GM21360 (cell line): Measurements from ENCODE around the gene IL36RN.

Experiments
- ATAC-seq: cut with Tn5 transposase; IDR thresholded peaks from one replicate; pipeline ENCODE4 v1.9.1; 2021; ENCODE audit warnings: mild to moderate bottlenecking, moderate library complexity; ENCODE audit not compliant: unreplicated experiment

The IL36RN gene

DNA sequence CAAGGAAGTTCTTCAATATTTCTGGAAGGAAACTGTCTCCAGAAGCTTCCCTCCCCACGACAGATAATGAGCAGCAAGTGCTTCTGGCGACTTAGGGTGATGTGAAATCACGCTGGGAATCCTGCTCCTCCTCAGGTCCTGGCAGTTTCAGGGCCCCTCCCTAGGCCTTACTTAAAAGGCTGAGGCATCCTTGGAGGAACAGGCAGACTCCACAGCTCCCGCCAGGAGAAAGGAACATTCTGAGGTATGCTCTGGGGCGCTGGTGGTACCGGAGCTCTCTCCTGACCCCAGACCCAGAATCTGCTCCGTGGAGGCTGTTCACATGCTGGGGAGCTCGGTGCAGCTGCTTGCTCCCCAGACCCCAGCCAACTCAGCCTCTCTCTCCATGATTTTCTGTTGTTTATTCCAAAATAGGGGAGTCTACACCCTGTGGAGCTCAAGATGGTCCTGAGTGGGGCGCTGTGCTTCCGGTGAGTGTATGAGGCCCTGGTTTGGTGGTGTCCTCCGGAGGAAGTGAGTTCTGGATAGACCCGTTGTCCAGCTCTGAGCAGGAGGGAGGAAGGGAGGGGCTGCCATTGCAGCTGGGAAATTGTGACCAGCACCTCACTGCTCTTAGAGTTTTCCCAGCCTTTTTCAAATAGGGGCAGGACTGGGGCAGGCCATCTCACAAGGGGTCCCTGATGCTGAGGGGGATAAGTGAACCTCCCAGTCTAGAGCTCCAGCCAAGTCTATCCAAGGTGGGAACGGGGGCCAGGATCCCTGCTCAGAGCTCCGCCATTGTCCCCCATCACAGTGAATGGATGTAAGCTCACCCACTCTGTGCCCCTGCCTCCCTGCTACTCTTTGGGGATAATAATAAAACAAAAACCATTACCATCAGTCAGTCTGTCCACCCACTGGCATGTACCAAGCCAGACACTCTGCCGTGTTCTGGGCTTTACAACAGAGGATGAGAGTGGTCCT lies at the start of gene IL36RN:
Gene IL36RN, plus strand, starts transcription at position 201 of the 963 bp plus-strand sequence. Its CDS starts 241 bp downstream, at position 442.
- no peak for ATAC-seq

DNA sequence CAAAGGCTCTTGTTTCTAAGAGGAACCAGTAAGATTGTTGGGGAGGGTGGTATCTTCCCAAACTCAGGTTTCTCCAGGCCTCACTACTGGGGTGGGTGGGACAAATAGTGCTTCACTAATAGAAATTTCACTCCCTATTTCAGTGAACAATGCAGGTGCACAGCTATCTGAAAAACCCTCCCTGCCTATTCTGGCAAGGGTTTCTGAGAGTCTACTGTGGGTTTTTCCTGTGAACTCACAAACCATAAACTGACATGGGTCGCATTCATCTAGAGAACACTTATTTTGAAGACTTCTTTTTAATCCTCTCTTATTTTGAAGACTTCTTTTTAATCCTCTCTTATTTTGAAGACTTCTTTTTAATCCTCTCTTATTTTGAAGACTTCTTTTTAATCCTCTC lies 49.4 kb upstream of the IL36RN start:
- ATAC-seq = no peak

DNA sequence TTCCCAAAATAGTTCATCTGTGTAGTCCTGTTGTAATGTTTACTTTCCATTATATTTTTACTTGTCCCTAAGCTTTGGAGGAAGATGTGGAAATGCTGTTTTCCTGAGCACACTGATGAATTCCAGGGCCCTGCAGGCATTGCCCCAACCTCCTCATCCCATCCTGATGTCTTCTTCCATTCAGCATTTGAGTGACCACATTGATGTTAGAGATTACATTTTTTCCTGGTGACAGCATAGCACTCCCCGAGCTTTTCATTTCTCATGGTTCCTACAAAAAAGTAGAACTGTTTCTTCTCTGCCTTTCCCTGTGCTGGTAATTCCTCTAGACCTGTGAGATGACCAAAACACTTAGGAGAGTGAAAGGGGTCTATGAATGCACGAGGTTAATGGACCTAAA lies 48.9 kb upstream of the IL36RN start:
- no peak for ATAC-seq

GRCh38 chr2:113011108-113011507 lies 47.9 kb upstream of the IL36RN start:
- no peak for ATAC-seq

DNA sequence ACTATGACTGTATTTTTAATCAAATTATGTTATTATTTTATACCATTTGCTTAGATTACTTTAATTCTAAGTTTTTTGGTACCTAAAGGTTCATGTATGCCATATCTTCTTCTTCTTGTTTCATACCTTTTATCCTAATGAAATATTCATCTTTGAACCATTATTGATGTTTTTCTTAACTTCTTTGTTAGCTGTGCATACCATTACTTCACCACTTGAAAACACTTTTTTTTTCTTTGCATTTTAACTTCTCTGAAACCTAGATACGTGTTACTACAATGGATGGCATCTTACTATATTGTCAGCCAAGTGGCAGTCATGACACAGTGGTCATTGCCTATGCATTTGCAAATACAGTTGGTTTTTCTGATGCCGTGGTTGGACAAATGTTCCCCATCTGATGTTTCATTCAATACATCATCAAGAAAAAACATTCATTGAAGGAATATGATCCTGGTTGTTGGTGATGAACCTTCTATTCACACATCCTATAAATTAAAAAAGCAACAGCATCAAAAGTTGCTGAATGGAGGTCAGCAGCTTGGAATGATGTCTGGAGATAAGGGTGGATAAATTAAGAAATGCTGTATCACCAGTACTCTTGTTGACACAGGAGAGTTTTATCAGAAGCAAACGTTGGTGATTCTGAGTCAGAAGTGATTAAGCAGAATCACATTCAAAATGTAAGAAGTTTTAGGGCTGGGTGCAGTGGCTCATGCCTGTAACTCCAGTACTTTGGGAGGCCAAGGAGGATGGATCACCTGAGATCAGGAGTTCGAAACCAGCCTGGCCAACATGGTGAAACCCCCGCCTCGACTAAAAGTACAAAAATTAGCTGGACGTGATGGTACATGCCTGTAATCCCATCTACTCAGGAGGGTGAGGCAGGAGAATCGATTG lies 46.3 kb upstream of the IL36RN start:
- no peak for ATAC-seq

DNA sequence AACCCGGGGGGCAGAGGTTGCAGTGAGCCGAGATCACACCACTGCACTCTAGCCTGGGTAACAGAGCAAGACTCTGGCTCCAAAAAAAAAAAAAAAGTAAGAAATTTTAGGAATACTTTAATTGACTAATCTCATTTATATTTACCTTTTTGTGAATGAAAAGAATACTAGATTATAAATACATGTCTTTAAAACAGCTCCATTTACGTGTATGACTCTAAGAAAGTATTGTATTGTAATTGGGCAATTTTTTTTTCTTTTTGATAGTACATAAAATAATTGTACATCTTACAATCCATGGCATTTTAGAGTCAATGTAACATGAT lies 45.7 kb upstream of the IL36RN start:
- no peak for ATAC-seq

DNA sequence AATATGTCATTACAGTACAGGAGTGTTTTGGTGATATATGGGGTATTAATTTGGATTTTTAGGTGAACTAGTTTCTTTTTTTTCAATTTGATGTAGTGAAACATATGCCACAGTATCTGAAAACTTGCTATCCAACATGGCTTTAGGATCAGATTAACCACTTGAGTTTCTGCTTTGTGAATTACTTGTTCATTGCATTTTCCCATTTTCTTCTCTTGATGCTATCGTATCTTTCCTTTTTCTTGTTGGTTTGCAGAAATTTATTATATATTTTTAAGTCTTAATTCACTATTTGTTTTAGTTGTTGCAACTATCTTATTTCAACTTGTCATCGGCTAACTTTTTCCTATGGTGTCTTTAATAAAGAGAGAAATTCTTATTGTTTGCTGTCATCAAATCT lies 44.9 kb upstream of the IL36RN start:
- no peak for ATAC-seq

DNA sequence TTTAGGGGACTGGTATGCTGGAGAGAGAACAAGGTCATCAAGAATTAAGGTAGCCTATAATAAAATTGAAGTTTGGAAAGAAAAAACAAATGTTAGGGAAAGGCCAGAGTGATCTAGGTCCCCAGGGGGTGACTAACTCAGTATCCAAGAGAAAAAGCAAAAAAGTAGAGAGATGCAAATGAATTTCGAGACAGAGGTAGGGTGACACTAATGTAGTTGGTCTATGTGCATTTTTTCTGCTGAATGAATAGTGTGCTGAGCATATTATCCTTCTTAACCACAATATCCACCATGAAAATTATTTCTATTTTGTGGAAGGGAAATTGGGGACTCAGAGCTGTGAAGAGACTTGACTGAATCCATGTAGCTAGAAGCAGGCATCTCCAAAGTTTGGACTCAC lies 44.0 kb upstream of the IL36RN start:
- ATAC-seq = no peak

DNA sequence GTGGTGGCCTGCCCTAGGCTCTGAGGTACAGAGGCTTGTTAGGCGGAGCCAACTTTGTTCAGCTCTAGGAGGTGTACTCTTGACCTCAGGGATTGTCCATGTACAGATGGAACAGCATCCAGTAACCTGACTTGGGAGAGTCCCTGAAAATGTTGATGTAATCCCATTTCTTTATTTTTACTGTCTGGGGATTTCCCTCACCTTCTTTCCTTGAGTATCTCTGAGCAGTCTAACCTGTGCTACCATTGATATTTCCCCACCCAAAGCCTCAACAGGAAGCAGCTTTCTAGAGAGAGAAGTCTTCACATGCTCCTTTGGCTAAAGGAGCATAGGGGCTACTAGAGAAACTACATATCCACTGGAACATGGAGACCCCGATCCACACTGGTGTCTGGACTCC lies 43.3 kb upstream of the IL36RN start:
- no peak for ATAC-seq

DNA sequence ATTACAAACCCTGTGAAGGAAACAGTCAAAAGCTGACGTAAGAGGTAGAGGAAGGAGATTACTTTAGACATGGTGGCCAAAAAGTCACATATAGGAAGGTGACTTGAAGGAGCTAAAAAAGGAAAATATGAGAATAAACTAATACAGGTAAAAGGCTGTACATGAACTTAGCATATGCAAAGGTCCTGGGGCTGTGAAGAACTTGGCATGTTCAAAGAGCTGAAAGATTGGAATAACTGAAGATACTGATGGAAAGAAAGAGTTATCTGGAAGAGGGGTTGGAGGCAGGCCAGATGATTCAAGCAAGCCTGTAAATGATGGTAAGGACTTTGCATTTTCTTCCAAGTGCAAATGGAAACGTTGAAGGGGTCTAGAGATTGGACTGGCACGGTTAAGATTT lies 40.5 kb upstream of the IL36RN start:
- ATAC-seq = no peak

DNA sequence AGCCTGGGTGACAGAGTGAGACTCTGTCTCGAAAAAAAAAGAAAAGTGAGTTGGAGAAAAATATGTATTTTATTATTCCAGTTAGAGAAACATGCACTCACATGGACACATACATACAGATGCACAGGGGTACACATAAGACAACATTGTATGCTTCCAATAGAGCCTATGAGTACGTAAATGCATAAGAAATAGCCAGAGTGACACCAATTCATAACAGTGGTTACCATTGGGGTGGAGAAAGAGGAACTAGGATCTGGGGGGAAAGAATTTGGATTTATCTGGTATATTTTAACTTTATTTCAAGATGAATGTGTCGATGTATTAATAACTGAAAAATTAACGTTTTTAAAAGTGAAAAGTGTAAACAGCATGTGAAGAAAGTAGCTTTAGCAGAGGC lies 37.7 kb upstream of the IL36RN start:
- ATAC-seq = no peak

- no peak for ATAC-seq
These were observed 34.2 kb upstream of the IL36RN start for GRCh38 chr2:113024764-113025163.

GRCh38 chr2:113025737-113026136 lies 33.3 kb upstream of the IL36RN start:
- ATAC-seq = no peak

DNA sequence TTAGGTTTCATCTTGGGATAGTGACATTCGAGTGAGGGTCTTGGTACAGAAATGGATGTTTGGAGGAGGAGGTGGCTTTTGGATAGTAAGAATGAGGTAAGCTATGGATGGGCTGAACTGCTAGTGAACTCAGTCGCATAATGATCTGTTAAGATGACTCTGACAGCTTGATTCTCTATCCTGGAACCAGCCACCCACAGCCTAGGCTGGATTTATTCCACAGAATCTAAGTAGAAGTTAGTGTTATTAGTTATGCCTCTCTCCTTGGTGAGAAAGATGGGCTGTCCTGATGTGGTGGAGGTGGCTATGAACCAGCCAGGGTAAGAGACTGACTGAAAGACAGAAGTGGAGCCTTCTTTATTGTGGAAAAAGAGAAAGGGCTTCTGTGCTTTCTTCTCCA lies 31.3 kb upstream of the IL36RN start:
- no peak for ATAC-seq

DNA sequence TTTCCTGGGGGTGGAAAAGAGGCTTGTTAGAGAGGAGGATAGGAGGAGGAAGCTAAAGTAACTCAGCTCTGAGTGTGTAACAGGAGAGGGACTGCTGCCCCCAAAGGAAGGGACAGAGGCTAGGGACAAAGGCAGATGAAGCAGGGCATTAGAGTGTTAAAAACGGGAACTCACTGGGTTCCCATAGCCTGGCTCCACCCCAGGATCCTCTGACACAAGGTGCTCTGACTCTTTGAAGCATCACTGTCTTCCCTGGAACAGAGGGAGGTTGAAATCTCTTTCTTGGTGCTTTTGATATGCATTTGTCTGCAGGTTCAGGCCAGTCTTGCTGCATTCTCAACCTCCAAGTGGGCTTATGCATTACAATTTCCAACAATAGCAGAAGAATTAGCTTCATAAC lies 30.9 kb upstream of the IL36RN start:
- ATAC-seq = no peak

- ATAC-seq = no peak
These were observed 26.3 kb upstream of the IL36RN start for GRCh38 chr2:113032737-113033136.

DNA sequence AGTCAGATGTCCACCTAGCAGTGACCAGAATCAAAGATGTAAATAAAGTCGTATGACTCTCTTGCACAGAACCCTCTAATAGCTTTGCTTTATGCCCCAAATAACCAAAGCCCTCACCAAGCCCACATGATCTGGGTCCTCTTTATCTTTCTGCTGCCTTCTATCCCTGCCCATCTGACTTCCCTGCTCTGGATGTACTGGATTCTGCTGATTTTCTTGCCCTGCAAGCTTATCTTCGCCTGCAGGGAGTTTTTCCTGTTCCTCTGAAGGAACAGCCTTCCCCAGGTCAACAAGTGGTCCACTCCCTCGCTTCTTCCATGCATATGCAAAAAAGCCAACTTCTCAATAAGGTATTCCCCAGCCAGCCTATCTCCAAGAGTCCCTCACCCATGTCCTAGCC lies 25.0 kb upstream of the IL36RN start:
- ATAC-seq = no peak

- no peak for ATAC-seq
These were observed 22.2 kb upstream of the IL36RN start for GRCh38 chr2:113036763-113037162.

GRCh38 chr2:113038291-113038690 lies 20.7 kb upstream of the IL36RN start:
- ATAC-seq = no peak

DNA sequence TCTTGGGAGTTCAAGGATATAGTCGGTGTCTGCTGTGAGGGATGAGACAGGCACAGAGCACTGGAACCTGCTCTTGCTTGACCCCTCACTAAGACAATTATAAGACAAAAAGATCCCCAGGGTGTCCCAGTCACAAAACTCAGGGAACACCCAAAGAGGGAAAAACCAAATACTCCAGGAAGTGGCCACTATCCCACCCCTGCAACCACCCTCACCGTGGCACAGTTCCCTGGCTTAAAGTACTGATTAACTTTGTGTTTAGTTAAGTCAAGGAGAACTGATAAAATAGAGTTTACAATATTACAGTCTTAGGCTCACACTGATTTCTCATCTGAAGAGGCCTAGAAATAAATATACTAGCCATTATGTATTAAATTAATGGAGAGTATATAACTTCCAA lies 19.8 kb upstream of the IL36RN start:
- ATAC-seq = no peak

DNA sequence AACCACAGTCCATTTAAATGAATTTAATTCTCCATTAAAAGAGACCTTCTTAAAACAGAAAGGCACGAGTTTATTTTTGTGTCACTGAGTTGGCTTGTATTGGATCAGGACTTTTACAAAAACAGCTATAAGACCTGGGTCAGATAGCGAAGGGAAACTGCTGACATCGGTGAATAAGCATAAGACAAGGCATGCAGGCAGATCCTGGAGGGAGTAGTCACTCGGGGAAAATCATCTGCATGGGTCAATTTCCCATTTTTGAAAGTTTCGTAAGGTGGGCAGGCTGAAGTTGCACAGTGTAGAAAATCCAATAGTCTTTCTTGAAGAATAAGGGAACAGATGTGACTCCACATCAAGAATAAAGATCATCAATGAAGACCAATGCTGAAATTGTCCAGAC lies 19.3 kb upstream of the IL36RN start:
- ATAC-seq = no peak

DNA sequence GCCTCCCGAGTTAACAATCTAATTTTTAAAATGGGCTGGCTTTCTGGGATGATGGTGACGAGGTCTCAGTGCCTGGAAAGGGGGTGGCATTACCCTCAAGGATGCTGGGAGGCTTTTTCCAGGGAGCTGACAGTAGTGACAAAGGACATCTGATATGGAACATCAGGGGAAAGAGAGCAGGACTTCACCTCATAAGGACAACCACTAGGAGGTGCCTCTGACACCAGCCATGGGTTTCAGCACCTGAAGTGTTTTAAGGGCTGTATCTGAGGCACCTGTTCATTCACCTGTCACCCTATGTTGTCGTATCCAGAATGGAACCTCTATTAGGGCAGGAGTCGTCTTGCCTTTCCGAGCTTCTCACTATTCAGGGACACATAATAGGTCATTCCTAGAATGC lies 17.1 kb upstream of the IL36RN start:
- ATAC-seq = no peak
